Occipital lobe (tissue), 2 donors: ENCODE results near the gene KIF26B. TPM values are rescaled to one million over a fixed set of nuclear protein-coding genes. Genes with fewer than 3 reads are reported as not detected.

Source experiments
- DNase-seq: peaks from one replicate; lab custom pipeline; 2025; lab: John Stamatoyannopoulos, UW
- total RNA-seq: library from RNA; depleted of rRNA; stranded (reverse); fragments of >200 nt; gene quantifications from one replicate; pipeline ENCODE4 v1.2.3, GENCODE V29; 2014

The KIF26B gene
- total RNA-seq, 1 donor from 2014 or later, result 31.7 TPM

- no peak for DNase-seq
Measured at GRCh38 chr1:245132771-245133170, 22.0 kb upstream of the KIF26B start.

- DNase-seq, result no peak
Measured at GRCh38 chr1:245133995-245134715, 20.6 kb upstream of the KIF26B start.

DNA sequence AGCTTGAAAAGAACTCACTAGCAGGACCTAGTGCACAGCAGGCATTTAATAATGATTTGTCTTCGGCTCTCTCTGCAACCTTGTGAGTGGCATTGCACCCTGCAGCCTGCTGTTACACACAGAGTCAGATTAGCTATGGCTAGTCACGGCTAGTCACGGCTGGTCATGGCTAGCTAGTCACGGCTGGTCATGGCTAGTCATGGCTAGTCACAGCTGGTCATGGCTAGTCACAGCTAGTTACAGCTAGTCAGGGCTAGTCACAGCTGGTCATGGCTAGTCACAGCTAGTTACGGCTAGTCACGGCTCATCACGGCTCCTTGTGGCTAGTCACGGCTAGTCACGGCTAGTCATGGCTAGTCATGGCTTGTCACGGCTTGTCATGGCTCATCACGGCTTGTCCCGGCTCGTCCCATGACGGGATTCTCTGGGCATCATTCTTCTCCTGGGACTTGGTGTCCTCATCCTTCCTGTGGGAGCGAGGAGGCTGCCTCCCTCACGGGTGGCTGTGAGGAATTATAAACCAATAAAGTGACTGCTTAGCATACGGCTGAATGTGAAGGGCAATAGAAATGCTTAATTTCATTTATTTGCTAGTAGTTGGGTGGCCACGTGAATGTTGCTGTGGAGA is 12.5 kb upstream of the KIF26B start:
- no peak for DNase-seq

DNA sequence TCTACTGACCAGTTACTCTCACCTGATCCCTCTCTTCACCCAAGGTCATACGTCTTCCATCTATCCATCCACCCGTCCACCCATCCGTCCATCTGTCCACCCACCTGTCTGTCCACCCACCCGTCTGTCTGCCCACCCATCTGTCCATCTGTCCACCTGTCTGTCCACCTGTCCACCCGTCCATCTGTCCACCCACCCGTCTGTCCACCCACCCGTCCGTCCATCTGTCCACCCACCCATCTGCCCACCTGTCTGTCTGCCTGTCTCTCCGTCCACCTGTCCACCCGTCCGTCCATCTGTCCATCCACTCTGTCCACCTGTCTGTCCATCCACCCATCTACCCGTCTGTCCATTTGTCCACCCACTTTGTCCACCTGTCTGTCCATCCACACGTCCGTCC is 11.8 kb upstream of the KIF26B start:
- DNase-seq, result no peak

DNA sequence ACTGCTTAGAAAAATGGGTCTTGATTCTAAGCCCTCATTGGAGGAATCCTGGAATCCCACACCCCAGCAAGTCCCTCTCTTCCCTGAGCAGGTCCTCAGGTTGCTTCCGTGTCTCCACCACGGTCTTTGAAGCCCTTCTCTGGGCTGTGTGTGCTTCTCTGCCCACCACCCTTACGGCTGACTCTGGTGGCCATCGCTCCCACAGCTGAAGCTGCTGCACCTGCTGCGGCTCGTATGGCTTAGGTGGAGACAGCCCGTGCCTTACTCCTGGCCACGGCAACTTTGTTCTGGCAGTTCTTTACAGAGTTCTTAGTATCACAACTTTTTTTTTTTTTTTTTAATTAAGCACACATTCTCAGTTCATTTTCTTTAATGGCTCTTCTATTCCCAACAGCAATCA is 10.9 kb upstream of the KIF26B start:
- no peak for DNase-seq

DNA sequence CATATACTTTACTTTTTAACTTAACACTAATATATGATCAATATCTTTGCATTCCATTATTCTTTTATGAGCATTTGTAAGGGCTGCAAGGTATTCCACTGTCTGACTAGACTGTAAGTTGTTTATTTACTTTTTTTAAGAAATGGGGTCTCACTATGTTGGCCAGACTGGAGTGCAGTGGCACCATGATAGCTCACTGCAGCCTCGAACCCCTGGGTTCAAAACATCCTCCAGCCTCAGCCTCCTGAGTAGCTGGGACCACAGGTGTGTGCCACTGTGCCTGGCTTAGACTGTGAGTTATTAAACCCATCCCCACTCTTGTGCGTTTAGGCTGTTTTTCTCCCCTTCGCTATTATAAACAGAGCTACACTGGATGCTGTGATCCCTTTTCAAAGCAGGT is 6.7 kb upstream of the KIF26B start:
- DNase-seq, result no peak

GRCh38 chr1:245148861-245149260 is 5.9 kb upstream of the KIF26B start:
- no peak for DNase-seq

DNA sequence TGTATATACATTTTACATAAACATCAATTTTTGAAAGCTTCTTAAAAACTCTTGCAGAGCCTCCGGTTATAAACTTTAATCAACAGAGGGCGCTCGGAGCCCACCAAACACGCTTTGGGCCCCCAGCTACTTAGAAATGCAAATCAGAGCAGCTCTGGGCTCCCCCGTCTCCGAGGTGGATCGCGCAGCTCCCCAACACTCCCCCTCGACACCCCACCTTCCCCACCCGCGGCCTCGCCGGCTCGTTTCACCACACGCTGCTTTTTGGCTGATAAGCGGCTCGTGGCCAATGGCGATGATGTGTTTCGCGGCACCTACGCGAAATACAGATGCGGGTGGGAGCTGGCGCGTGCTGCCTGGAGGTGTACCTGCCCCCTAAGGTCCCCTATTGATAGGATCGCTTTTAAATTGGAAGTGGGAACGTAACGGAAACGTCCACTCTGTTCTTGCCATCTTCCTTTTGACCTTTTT is 1.7 kb upstream of the KIF26B start:
- peak; percentile 72 for DNase-seq

- DNase-seq, result no peak
Measured at GRCh38 chr1:245153552-245154428, 995 bp upstream of the KIF26B start.

DNA sequence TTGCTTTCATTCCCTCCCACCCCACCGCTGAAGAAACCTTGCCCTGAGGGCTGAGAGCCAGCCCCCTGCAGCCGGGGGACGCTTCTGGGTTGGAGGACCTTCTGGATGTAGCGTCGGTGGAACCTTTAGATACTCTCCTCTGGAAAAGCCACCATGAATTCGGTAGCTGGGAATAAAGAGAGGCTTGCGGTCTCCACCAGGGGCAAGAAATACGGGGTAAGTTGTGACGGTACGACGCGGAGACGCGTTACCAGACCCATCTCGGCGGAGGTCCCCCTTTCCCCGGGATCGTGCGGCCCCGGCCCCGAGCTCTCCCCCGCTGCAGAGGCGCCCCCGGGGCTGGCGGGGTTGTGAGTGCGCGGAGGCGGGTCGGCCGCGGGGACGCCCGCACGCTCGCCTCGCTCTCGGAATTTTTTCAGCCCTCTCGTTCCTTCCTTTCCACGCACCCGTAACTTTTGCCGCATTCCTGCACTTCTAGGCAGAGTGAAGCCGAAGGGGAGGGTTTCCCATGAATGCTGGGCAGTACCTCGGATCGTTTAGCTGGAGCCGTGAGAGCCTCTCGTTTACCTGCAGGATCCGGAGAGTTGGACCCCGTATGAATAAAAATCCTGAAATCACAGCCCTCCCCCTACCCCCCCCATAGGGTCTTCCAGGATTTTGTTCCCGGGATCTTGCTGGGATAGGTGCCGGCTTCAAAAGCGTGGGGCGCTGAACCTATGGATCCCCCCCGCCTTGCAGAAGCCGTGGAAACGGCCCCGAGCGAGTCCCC is 671 bp downstream of the KIF26B start:
- no peak for DNase-seq

DNA sequence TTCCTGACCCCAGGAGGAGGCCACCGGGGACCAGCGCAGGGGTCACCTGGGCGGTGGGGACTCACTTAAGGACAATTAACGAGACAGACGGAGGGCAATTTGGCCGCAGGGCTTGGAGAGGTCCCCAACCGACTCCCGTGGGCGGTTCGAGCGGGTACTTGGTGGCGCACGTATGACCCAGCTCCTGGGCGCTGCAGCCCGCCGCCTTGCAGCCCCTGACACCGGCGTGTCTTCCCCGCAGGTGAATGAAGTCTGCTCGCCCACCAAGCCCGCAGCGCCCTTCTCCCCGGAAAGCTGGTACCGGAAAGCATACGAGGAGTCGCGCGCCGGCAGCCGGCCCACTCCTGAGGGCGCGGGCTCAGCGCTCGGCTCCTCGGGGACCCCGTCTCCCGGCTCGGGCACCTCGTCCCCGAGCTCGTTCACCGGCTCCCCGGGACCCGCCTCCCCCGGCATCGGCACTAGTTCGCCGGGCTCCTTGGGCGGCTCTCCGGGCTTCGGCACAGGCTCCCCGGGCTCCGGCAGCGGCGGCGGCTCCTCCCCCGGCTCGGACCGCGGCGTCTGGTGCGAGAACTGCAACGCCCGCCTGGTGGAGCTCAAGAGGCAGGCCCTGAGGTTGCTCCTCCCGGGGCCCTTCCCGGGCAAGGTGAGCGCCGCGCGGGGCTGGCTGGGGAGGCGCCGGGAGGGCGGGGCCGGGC is 1.4 kb downstream of the KIF26B start:
- DNase-seq, result peak; percentile 70

DNA sequence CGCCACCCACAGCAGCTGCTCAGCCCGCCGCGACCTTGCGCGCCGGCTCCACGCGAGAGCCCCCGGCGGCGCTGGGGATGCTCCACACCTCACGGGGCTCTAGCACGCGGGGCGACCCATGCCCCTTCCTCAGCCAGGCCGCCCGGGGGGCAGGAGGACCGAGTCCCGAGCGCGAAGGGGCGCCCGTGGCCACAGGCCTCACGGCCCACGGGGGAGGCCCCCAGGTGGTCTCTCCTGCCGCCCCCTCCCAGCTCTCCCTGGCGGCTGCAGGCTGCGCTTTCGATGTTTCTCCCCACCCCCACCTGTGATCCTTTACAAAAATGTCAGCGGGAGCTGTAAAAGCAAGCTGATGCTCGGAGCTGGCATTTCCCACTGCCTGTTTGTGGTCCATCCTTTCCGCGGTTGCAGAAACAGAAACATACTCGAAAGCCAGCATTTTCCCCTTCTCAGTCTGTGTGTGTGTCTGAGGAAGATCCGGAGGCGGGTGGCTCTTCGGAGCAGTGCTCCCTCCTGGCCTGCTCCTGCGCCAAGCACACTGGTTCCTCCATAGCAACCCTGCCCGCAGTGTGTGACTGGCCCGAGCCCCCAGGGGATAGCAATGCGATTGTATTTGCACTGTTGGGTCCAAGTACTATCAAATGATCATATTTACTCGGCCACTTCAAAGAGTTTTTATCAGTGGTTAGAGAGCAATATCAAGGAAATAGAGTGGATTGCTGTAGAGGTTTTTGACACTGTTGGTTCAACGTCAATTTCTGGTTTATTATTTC is 2.1 kb downstream of the KIF26B start:
- DNase-seq, result peak; percentile 18

DNA sequence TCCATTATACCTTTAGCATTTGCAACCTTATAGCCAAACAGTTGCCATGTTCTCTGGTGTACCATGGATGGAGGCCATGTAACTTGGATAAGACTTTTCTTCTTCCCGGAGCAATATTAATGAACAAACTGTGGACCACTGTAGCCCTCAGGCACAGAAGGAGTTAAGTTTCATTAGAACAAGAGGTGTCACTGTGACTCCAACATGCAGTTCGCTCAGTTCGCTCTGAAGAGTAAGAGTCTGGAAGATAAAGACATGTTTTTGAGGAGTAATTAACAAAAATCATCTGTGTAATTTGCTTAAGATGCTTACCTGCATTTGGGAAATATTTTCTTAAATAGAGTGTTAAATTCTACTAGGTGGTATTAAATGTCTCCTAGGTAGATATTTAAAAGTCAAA is 4.1 kb downstream of the KIF26B start:
- no peak for DNase-seq

DNA sequence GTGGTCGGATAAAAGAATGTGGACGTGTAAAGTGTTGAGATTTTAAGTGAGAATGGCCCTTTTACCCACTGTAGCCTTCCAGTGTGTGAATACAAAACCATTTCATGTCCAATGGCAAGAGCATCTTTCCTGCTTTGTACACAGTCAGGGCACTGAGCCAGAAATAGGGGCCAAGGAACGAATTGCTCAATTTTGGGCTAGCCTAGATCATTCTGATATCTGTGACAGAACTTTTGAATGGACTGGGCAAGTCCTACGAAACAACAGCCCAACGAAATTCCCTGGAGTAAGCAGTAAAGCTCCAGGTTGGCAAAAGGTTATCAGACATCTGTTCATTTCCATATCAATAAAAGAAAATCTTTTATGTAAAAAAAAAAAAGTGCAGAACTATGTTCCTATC is 5.5 kb downstream of the KIF26B start:
- no peak for DNase-seq

- no peak for DNase-seq
Measured at GRCh38 chr1:245160741-245161400, 6.1 kb downstream of the KIF26B start.

DNA sequence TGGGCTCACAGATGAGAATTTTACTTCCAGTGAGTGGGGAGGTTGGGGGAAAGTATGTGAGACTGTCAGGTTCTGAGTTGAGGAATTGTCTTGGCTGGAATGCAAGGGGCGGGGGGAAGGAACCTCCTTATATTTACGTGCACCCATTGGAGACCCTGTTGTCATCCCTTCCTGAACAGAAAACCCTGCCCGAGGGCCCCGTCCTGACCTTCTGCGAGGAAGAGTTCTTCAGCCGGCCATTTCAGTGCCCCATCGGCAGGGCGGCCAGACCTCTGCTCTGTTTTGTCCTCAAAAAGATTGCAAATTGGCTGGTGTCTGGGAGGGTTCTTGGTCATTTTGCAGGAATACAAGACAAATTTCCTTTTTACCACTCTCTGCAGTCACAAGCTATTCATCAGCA is 7.1 kb downstream of the KIF26B start:
- DNase-seq, result no peak

GRCh38 chr1:245166471-245166885 is 11.7 kb downstream of the KIF26B start:
- DNase-seq, result no peak

DNA sequence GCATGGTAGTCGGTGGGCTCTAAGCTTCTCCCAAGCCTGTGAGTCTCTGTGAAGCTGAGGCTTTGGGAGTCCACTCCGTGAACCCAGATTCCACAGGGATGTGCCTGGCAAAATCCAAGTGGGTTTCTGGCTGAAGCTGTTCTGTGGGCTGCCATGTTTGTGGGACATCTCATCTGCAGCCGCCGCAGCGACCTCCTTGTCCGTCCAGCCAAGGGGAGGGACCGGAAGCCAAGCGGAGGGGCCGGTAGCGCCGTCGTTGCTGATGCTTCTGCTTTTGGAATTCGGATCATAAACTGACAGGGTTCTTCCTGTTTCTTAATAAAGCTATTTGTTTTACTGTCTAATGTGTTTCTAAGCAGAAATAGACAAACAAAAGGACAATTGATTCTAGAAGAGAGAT is 13.3 kb downstream of the KIF26B start:
- DNase-seq, result no peak

GRCh38 chr1:245168906-245169305 is 14.1 kb downstream of the KIF26B start:
- no peak for DNase-seq

DNA sequence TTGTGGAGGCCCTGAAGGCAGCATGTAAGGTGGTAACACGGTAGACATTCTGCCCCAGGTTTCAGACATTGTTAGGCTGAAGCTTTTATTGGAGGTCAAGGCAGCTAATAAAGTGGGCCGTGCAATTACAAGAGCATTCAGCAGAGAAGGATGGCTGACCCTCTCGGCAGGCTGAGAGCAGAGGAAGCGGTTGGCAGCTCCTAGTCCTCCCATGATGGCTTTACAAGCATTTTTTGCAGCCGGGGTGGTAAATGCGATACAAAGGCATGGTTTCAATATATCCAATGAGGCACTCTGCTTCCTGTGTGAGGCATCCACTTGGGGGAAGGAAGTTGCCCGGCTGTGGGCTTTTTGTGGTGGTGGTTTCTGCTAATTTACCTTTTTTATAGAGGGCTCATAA is 14.6 kb downstream of the KIF26B start:
- no peak for DNase-seq
